ENCODE measurements around the gene RIPOR2.
"Not testable (repeated sequence)": the region's sequence is repeated elsewhere in the genome, so short reads cannot be mapped to it uniquely, and the experiment has no call there.

RIPOR2 gene

DNA sequence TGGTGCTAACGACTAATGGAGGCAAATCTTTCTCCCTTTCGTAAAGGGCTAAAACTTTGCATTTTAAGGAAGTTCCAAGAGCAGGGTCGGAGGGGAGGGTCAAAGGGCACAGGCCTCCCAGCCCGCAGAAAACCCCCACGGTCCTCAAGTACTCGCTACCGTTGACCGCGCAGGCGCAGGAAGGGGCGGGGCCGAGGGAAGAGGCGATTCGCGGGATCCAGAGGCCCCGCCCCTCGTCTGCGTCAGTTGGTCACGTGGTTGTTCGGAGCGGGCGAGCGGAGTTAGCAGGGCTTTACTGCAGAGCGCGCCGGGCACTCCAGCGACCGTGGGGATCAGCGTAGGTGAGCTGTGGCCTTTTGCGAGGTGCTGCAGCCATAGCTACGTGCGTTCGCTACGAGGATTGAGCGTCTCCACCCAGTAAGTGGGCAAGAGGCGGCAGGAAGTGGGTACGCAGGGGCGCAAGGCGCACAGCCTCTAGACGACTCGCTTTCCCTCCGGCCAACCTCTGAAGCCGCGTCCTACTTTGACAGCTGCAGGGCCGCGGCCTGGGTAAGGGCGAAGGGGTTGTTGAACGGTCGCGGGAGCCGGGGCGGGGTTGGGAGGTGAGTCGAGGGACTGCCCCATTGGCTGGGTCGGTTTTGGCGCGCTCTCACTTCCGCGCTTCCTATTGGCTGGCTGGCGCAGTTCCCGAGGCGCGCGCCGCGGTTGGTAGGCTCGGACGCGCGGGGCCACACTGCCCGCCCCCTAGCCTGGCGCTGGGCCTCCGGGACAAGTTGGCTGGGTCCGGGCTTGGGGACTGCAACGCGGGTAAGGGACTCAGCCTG is 160.9 kb downstream of the RIPOR2 start, which contains the start of gene GMNN:
TSS of gene GMNN (plus strand) at position 242 of the 824 bp plus-strand sequence. CDS start 2,310 bp downstream, outside the sequence.
- TF ChIP-seq ZNF274 (IDR thresholded peaks at IDR 0.05; ENCODE audit: low read depth, low read length) = no peak
- peak within 1 kb of the TSS; percentile 87 for H3K4me3 ChIP-seq (ENCODE audit: low read length)

DNA sequence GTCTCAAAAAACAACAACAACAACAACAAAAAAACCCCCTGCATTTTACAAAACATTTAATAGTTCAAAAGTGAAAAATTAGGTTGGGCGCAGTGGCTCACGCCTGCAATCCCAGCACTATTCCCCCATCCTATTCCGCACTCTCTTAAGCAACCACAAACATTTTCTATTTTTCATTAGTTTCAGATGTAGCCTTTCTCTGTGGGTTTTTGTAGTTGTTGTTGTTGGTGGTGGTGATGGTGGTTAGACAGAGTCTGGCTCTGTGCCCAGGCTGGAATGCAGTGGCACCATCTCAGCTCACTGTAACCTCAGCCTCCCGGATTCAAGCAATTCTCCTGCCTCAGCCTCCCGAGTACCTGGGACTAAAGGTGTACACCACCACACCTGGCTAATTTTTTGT is 167.4 kb downstream of the RIPOR2 start:
- no peak overlapping the region for H3K4me3 ChIP-seq (ENCODE audit: low read length)
- no peak for TF ChIP-seq ZNF274 (IDR thresholded peaks at IDR 0.05; ENCODE audit: low read depth, low read length)

DNA sequence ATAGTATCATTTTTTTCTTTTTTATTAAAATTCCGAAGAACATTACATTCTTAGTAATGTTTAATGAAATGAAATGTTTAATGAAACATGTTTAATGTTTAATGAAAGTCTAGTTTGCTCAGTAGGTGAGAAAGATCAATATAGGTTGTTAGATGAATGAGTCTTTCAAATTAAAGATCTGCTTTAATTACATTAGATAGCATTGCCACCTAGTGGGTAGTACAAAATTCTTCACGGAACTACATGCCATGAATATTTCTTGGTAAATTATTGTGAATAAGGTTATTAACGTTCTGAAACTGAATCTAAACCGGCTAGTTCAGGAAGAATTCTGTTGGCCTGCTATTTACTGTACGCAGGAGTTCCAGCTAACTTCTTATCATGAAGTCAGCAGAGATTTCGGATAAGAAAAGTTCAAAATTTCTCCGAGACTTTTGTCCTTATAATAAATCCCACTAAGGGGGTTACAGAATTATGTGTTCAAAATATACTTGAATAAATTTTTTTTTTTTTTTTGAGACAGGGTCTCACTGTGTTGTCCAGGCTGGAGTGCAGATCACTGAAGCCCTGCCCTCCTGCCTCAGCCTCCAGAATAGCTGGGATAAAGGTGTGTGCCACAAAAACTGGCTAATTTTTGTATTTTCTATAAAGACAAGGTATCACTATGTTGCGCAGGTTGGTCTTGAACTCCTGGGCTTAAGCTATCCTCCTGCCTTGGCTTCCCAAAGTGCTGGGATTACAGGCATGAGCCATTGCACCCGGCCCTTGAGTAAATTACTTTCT is 168.9 kb downstream of the RIPOR2 start:
- no peak overlapping the region for H3K4me3 ChIP-seq (ENCODE audit: low read length)
- no peak for TF ChIP-seq ZNF274 (IDR thresholded peaks at IDR 0.05; ENCODE audit: low read depth, low read length)

DNA sequence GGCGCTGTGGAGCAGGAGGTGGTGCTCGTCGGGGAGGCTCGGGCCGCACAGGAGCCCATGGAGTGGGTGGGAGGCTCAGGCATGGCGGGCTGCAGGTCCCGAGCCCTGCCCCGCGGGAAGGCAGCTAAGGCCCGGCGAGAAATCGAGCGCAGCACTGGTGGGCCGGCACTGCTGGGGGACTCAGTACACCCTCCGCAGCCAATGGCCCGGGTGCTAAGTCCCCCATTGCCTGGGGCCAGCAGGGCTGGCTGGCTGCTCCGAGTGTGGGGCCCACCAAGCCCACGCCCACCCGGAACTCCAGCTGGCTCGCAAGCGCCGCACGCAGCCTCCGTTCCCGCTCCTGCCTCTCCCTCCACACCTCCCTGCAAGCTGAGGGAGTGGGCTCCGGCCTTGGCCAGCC is 169.8 kb downstream of the RIPOR2 start:
- not testable (repeated sequence) for H3K4me3 ChIP-seq (ENCODE audit: low read length)

DNA sequence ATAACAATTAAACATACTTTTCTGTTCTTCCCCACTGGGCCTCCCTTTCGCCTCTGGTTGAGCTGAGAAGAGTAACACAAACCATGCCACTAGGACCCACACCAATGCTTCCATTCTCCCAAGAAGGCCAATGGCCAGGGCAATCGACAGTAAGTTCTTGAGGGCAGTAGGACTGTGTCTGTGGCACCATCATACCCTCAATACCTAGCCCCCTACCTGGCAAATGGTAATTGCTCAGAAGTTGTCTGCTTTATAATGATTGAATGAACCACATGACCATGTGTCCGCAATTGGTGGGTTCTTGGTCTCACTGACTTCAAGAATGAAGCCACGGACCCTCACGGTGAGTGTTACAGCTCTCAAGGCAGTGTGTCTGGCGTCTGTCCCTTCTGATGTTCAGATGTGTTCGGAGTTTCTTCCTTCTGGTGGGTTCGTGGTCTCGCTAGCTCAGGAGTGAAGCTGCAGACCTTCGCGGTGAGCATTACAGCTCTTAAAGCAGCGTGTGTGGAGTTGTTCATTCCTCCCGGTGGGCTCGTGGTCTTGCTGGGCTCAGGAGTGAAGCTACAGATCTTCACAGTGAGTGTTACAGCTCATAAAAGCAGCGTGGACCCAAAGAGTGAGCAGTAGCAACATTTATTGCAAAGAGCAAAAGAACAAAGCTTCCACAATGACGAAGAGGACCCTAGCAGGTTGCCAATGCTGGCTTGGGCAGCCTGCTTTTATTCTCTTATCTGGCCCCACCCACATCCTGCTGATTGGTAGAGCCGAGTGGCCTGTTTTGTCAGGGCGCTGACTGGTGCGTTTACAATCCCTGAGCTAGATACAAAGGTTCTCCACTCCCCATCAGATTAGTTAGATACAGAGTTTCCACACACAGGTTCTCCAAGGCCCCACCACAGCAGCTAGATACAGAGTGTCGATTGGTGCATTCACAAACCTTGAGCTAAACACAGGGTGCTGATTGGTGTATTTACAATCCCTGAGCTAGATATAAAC is 170.6 kb downstream of the RIPOR2 start:
- H3K4me3 ChIP-seq (ENCODE audit: low read length) = not testable (repeated sequence)

DNA sequence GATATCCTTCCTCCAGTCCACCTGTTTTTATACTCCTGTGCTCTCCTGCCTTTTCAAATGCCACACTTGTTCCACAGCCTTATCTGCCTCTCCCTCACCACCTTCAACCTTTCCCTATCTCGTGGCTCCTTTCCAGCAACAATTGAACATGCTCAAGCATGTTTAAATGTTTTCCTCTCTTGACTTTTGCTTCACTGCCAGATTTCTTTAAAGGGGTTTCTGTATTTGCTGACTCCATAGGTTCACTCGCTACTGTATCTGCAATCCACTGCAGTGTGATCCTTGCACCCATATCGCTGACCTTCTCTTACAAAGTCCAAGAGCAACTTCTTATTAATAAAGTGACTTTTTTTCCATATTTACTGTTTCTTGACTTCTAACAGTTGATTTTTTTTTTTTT is 172.2 kb downstream of the RIPOR2 start:
- H3K4me3 ChIP-seq (ENCODE audit: low read length) = no peak overlapping the region
- TF ChIP-seq ZNF274 (IDR thresholded peaks at IDR 0.05; ENCODE audit: low read depth, low read length) = no peak

DNA sequence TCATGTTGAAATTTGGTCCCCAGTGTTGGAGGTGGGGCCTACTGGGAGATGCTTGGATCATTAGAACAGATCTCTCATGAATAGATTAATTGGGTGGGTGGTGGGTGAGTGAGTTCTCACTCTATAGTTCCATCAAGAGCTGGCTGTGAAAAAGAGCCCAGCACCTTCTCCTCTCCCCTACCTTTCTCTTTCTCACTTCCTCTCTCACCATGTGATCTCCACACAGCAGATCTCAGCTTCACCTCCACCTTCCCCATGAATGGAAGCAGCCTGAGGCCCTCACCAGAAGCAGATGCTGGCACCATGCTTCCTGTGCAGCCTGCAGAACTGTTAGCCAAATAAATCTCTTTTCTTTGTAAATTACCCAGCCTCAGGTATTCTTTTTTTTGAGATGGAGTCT is 173.9 kb downstream of the RIPOR2 start:
- no peak overlapping the region for H3K4me3 ChIP-seq (ENCODE audit: low read length)
- TF ChIP-seq ZNF274 (IDR thresholded peaks at IDR 0.05; ENCODE audit: low read depth, low read length) = no peak

DNA sequence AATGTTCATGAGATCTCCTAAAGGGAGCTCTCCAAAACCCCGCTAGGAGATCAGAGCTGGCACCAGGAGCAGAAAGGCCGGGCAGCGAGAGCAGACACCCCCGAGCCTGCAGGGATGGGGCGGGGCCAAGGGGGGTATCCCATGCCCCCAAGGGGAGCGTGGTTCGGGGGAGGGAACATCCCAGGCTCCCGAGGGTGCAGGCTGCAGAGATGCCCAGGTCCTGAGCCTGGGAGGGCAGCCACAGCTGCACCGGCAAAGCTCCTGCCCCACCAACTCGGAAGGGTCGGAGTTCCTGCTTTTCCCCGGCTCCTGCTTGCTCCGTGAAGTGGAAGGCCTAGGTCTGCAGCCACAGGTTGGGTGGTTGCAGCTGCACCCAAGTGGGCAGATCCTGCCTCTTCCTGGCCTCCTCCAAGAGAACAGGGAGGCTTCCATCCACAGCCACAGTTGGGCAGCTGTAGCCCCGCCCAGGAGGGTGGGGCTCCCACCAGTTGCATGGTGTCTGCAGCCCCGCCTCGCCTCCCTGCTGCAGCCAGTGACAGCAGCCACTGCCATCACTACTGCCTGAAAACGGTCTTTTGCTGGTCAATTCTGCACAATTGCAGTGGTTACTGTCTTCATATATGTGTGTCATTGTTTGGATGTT is 174.4 kb downstream of the RIPOR2 start:
- H3K4me3 ChIP-seq (ENCODE audit: low read length) = no peak overlapping the region
- no peak for TF ChIP-seq ZNF274 (IDR thresholded peaks at IDR 0.05; ENCODE audit: low read depth, low read length)

DNA sequence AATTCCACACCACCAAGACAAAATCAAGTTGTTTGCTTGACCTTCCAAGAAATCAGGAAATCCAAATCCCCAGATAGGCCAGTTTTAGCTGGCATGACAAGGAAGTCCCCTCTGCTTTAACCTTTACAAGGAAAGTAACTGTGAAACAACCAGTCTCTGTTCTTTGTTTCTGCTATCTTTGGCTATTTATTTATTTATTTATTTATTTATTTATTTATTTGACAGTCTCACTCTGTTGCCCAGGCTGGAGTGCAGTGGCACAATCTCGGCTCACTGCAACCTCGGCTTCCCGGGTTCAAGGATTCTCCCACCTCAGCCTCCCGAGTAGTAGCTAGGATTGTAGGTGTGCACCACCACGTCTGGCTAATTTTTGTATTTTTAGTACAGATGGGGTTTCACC is 175.6 kb downstream of the RIPOR2 start:
- no peak overlapping the region for H3K4me3 ChIP-seq (ENCODE audit: low read length)
- TF ChIP-seq ZNF274 (IDR thresholded peaks at IDR 0.05; ENCODE audit: low read depth, low read length) = no peak

DNA sequence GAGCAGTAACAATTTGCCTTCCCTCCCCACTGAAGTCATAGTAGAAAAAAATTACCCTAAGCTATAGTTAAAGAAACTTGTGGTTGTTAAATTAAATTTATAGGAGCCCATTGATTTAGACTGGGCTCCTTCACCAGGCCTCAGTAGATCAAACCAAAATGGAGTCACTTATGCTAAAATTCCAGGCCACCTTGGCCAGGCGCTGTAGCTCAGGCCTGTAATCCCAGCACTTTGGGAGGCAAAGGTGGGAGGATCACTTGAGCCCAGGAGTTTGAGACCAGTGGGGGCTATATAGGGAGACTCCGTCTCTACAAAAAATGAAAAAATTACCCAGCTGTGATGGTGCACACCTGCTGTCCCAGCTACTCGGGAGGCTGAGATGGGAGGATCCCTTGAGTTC is 176.0 kb downstream of the RIPOR2 start:
- no peak for TF ChIP-seq ZNF274 (IDR thresholded peaks at IDR 0.05; ENCODE audit: low read depth, low read length)
- H3K4me3 ChIP-seq (ENCODE audit: low read length) = no peak overlapping the region

DNA sequence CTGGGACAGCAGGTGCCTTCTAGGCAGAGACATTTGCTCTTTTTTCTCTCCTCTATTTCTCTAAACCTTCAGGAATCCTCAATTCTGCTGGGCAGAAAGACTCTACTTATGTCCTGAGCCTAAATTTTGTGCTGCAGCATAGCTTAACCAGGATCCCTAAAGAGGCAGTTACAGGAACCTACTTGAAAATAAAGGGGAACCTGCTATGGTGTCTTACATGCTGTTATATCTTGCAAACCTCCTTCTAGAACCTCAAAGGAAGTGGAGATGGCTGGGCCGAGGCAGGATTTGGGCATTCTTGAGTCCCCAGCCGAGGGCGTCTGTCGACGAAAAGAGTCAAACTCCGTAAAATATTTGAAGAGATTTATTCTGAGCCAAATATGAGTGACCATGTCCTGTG is 178.1 kb downstream of the RIPOR2 start:
- no peak for TF ChIP-seq ZNF274 (IDR thresholded peaks at IDR 0.05; ENCODE audit: low read depth, low read length)
- H3K4me3 ChIP-seq (ENCODE audit: low read length) = no peak overlapping the region

DNA sequence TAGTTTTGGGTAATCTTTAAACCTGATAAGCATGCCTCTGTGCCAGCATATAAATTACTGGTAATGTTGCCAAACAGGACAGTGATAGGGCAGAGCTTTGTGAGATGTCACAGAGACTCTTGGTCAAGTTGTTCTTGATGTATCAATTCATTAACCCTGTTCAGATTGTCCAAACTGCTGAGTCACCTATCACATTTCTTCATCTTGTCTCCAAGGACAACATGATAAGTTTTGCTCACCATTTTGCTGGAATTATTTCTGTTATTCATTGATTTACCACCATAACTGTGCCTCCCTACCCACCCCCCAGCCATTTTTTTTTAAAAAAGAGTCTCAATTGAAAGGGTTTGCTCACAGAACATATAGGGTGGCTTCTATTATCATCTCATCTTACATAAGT is 180.5 kb downstream of the RIPOR2 start:
- H3K4me3 ChIP-seq (ENCODE audit: low read length) = no peak overlapping the region
- TF ChIP-seq ZNF274 (IDR thresholded peaks at IDR 0.05; ENCODE audit: low read depth, low read length) = no peak

DNA sequence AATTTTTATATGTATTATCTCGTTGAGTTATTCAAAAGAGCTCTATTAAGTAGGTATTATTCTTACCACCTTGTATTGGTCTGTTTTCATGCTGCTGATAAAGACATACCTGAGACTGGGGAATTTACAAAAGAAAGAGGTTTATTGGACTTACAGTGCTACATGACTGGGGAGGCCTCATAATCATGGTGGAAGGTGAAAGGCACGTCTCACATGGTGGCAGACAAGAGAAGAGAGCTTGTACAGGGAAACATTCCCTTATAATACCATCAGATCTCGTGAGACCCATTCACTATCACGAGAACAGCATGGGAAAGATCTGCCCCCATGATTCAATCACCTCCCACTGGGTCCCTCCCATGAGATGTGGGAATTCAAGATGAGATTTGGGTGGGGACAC is 181.4 kb downstream of the RIPOR2 start:
- H3K4me3 ChIP-seq (ENCODE audit: low read length) = not testable (repeated sequence)
